Ovary (tissue), 9 donors: ENCODE results near the gene MALRD1. TPM values are rescaled to one million over a fixed set of nuclear protein-coding genes. Genes with fewer than 3 reads are reported as not detected.

Experiments
- DNase-seq, 5 donors: peaks; one replicate each; pipeline ENCODE4 v3.0.0-alpha.2; 2019 to 2020
- H3K27ac ChIP-seq, 2 donors: fragments of 200-600 bp; one replicate each; pipeline versions ENCODE4 v1.5.1 to v1.8.0; 2019 to 2022
- H3K27me3 ChIP-seq: fragments of 200-600 bp; one replicate; pipeline ENCODE4 v1.8.0; 2022
- H3K36me3 ChIP-seq: fragments of 200-600 bp; sonication (generic); one replicate; pipeline ENCODE4 v1.5.1; 2019
- H3K4me1 ChIP-seq: one replicate; pipeline ENCODE4 v1.8.1; 2013; ENCODE audit warnings: mild to moderate bottlenecking, moderate library complexity; ENCODE audit not compliant: insufficient read depth
- H3K4me3 ChIP-seq: fragments of 200-600 bp; sonication (generic); one replicate; pipeline ENCODE4 v1.5.1; 2017
- H3K9me3 ChIP-seq, 2 donors: fragments of 200-600 bp in 1 of 2; sonication (generic) in 1 of 2; one replicate each; pipeline versions ENCODE4 v1.5.1 to v1.8.1; 2013 to 2019; ENCODE audit warnings: mild to moderate bottlenecking in 1 of 2, moderate library complexity in 1 of 2
- CTCF ChIP-seq, 3 donors: fragments of 450-650 bp in 2 of 3; fragments of 200-600 bp in 1 of 3; IDR thresholded peaks; one replicate each; pipeline versions ENCODE4 v1.5.1 to v1.8.0; 2016 to 2022; ENCODE audit warnings: antibody characterized with exemption in 3 of 3, mild to moderate bottlenecking in 1 of 3
- EP300 ChIP-seq: sonication (generic); formaldehyde crosslinking; IDR thresholded peaks from one replicate; pipeline ENCODE4 v1.6.1; 2017; ENCODE audit warnings: antibody characterized with exemption
- POLR2A ChIP-seq: fragments of 450-650 bp; IDR thresholded peaks from one replicate; pipeline ENCODE4 v1.6.1; 2017; ENCODE audit warnings: antibody characterized with exemption, mild to moderate bottlenecking, moderate library complexity
- WGBS, 3 donors: extraction: QIAGEN DNeasy Blood & Tissue Kit in 1 of 3; methylation state at CpG; one replicate each; pipeline versions ENCODE4 v1.1.5 to v1.1.7; 2013 to 2017; 5-methylcytosine and 5-hydroxymethylcytosine counted together
- intact Hi-C, 4 donors: fragments of 100-400 bp; cut with DNase I; formaldehyde crosslinking; loops; one replicate each; pipeline versions ENCODE4 v1.11.0 to v1.15.1; 2022 to 2023
- polyA plus RNA-seq, 2 donors: library from polyadenylated mRNA; stranded (reverse); fragments of 200-250 nt in 1 of 2; fragments of 350-450 nt in 1 of 2; fragmentation: Illumina TruSeq in 1 of 2; extraction: RNeasy Lipid Tissue Mini Kit (QIAGEN cat#74804) in 1 of 2; gene quantifications; one replicate each; pipeline ENCODE4 v1.2.3, GENCODE V29; 2013 to 2014
- total RNA-seq, 7 donors: library from RNA; depleted of rRNA in 2 of 7; stranded (reverse); fragments of >200 nt in 2 of 7; fragmentation: NEBNext Ultra II Directional in 3 of 7; extraction: Animal tissue kit (Norgen Biotek cat#: 25700) in 3 of 7; gene quantifications; one replicate each; pipeline versions ENCODE4 v1.1.0 to v1.2.4, GENCODE V29; 2016 to 2023
- donor health status: DM: no; HTN: no; CAD: no; lungs with moderate emphysema.
- donor health status: DM: no; HTN: no; CAD: no.
- donor health status: Bipolar disorder and iron deficiency.
- donor health status: DM: yes; HTN: yes; CAD: no.
- donor health status: DM: no; HTN: no; CAD: no.
- donor health status: DM: yes; HTN: yes; CAD: no.

MALRD1 gene
- total and polyA plus RNA-seq, 9 donors: 0.56 to 12.1 (median 1.9) TPM

- H3K36me3 ChIP-seq: no peaks in the 10 kb centered on the region
- no peaks in the 10 kb centered on the region for H3K4me1 ChIP-seq
- no peak overlapping the region for H3K4me3 ChIP-seq
- H3K9me3 ChIP-seq: no peaks in the 10 kb centered on the region
- intact Hi-C loops: no loop called here
- H3K27ac ChIP-seq: no peak overlapping the region
- peaks cover 2% of the 10 kb centered on the region for H3K27me3 ChIP-seq
- no peak for DNase-seq
- WGBS, 3 donors: 77 to 80% (median 80%) methylated on average over 3 of the region's 3 CpGs
- TF ChIP-seq CTCF (IDR thresholded peaks at IDR 0.05): no peak
- no peak for TF ChIP-seq POLR2A
- no peak for TF ChIP-seq EP300
These were observed 146.3 kb downstream of the MALRD1 start for GRCh38 chr10:19194866-19195265.

- DNase-seq: no peak
- no peaks in the 10 kb centered on the region for H3K36me3 ChIP-seq
- H3K9me3 ChIP-seq: no peaks in the 10 kb centered on the region
- no peaks in the 10 kb centered on the region for H3K4me1 ChIP-seq
- no peak overlapping the region for H3K27ac ChIP-seq
- 87 to 91% (median 89%) methylated on average over 5 of the region's 5 CpGs for WGBS, 3 donors
- H3K4me3 ChIP-seq: no peak overlapping the region
- peaks cover 2% of the 10 kb centered on the region for H3K27me3 ChIP-seq
- intact Hi-C loops: no loop called here
- TF ChIP-seq EP300 (no peak), POLR2A (no peak), CTCF (IDR thresholded peaks at IDR 0.05) (no peak)
These were observed 147.1 kb downstream of the MALRD1 start for GRCh38 chr10:19195698-19196097.

- Histone ChIP-seq H3K9me3 (no peaks in the 10 kb centered on the region), H3K36me3 (no peaks in the 10 kb centered on the region), H3K4me3 (no peak overlapping the region), H3K27ac (no peak overlapping the region), H3K4me1 (no peaks in the 10 kb centered on the region), H3K27me3 (no peaks in the 10 kb centered on the region)
- DNase-seq: no peak
- no peak for TF ChIP-seq CTCF (IDR thresholded peaks at IDR 0.05)
- TF ChIP-seq EP300: no peak
- TF ChIP-seq POLR2A: no peak
- intact Hi-C loops: no loop called here
- WGBS, 3 donors: 36 to 68% (median 47%) methylated on average over 2 of the region's 2 CpGs
These were observed 151.6 kb downstream of the MALRD1 start for GRCh38 chr10:19200211-19200610.

GRCh38 chr10:19204246-19204917 lies 155.8 kb downstream of the MALRD1 start:
- intact Hi-C loops: no loop called here
- Histone ChIP-seq H3K4me1 (no peaks in the 10 kb centered on the region), H3K36me3 (no peaks in the 10 kb centered on the region), H3K4me3 (no peak overlapping the region), H3K27me3 (no peaks in the 10 kb centered on the region), H3K9me3 (no peaks in the 10 kb centered on the region), H3K27ac (no peak overlapping the region)
- TF ChIP-seq CTCF (IDR thresholded peaks at IDR 0.05): no peak
- no peak for TF ChIP-seq EP300
- no peak for TF ChIP-seq POLR2A
- no peak for DNase-seq
- WGBS, 3 donors: 74 to 82% (median 76%) methylated on average over 5 of the region's 5 CpGs
